PC-3 (cell line): ENCODE measurements around the gene CDHR5. TPM values are rescaled to one million over a fixed set of nuclear protein-coding genes. Genes with fewer than 3 reads are reported as not detected.

Source experiments
- ATAC-seq: fragments of 200-7000 bp; cut with Tn5 transposase; 2 replicates; pipeline ENCODE4 v1.9.1; 2020; ENCODE audit warnings: mild to moderate bottlenecking, moderate library complexity
- BruUV-seq: library from RNA; stranded (reverse); fragments of 400-500 nt; replicated peaks from 2 replicates; lab custom pipeline; 2021; lab: Mats Ljungman, UMichigan
- CTCF ChIA-PET: fragments of 300-600 bp; sonication (Branson Sonifier 250); formaldehyde crosslinking; loops from one replicate; lab custom pipeline; 2022; ENCODE audit warnings: antibody characterized with exemption; lab: Charles Lee
- POLR2A ChIA-PET: fragments of 300-600 bp; sonication (Branson Sonifier 250); formaldehyde crosslinking; loops from one replicate; lab custom pipeline; 2022; ENCODE audit warnings: antibody characterized with exemption; ENCODE audit not compliant: unreplicated experiment; lab: Charles Lee
- DNase-seq: peaks from one replicate; pipeline ENCODE4 v3.0.0-alpha.2; 2015
- H2AFZ ChIP-seq: fragments of 300-600 bp; sonication (generic); 2 replicates; pipeline ENCODE4 v1.6.0; 2016; ENCODE audit warnings: antibody characterized with exemption, low read length
- H3F3A ChIP-seq: fragments of 300-600 bp; sonication (generic); one replicate; pipeline ENCODE4 v1.6.0; 2017; ENCODE audit warnings: antibody characterized with exemption, low read length, control low read depth, mild to moderate bottlenecking; ENCODE audit not compliant: unreplicated experiment
- H3K27ac ChIP-seq: fragments of 300-600 bp; sonication (generic); 2 replicates; pipeline ENCODE4 v1.5.1; 2016; ENCODE audit warnings: mild to moderate bottlenecking, low read length
- H3K27me3 ChIP-seq: fragments of 300-600 bp; sonication (generic); 2 replicates; pipeline ENCODE4 v1.6.1; 2016; ENCODE audit warnings: low read length, mixed read lengths
- H3K36me3 ChIP-seq: fragments of 300-600 bp; sonication (generic); 2 replicates; pipeline ENCODE4 v1.6.1; 2016; ENCODE audit warnings: low read depth, mixed run types, low read length, mixed read lengths
- H3K4me1 ChIP-seq: fragments of 300-600 bp; sonication (generic); 2 replicates; pipeline ENCODE4 v1.5.1; 2016; ENCODE audit warnings: low read length; ENCODE audit not compliant: insufficient read depth
- H3K4me2 ChIP-seq: fragments of 300-600 bp; sonication (generic); 2 replicates; pipeline ENCODE4 v1.6.0; 2016; ENCODE audit warnings: low read length
- H3K4me3 ChIP-seq: fragments of 300-600 bp; sonication (generic); 2 replicates; pipeline ENCODE4 v1.5.1; 2016; ENCODE audit warnings: mild to moderate bottlenecking, low read length, mixed read lengths
- H3K79me2 ChIP-seq: fragments of 300-600 bp; sonication (generic); 2 replicates; pipeline ENCODE4 v1.6.1; 2017; ENCODE audit warnings: low read length, mixed read lengths
- H3K9ac ChIP-seq: fragments of 300-600 bp; sonication (generic); 2 replicates; pipeline ENCODE4 v1.6.0; 2016; ENCODE audit warnings: mild to moderate bottlenecking, low read length
- H3K9me2 ChIP-seq: fragments of 300-600 bp; sonication (generic); replicated peaks from 2 replicates; pipeline ENCODE4 v1.6.1; 2016; ENCODE audit warnings: mixed run types, low read length, mixed read lengths
- H3K9me3 ChIP-seq: fragments of 300-600 bp; sonication (generic); 2 replicates; pipeline ENCODE4 v1.6.1; 2016; ENCODE audit warnings: low read length, mixed read lengths
- H4K20me1 ChIP-seq: fragments of 300-600 bp; sonication (generic); 2 replicates; pipeline ENCODE4 v1.6.1; 2016; ENCODE audit warnings: low read length, mixed read lengths
- EZH2 ChIP-seq: fragments of 300-600 bp; sonication (generic); IDR thresholded peaks from one replicate; pipeline ENCODE4 v1.6.1; 2017; ENCODE audit warnings: antibody characterized with exemption, mild to moderate bottlenecking, low read length; ENCODE audit not compliant: unreplicated experiment
- EZH2phosphoT487 ChIP-seq: fragments of 300-600 bp; sonication (generic); IDR thresholded peaks from 2 replicates; pipeline ENCODE4 v1.6.1; 2018; ENCODE audit warnings: mild to moderate bottlenecking, antibody characterized with exemption, low read length, borderline replicate concordance
- intact Hi-C: fragments of 100-400 bp; cut with micrococcal nuclease; formaldehyde crosslinking; loops from 2 replicates; pipeline ENCODE4 v1.9.0; 2023
- total RNA-seq: library from RNA; depleted of rRNA; stranded (reverse); fragments of >200 nt; gene quantifications from 2 replicates; pipeline ENCODE4 v1.2.3, GENCODE V29; 2014
- TF ChIP-seq, protein P1 (sequence below): fragments of 300-600 bp; sonication (generic); conservative IDR thresholded peaks from 2 replicates; pipeline ENCODE4 v1.5.1; 2017; ENCODE audit warnings: antibody characterized with exemption, low read depth, mild to moderate bottlenecking, low read length

CDHR5 gene
- total RNA-seq, 1 experiment from 2014 or later = not detected

DNA sequence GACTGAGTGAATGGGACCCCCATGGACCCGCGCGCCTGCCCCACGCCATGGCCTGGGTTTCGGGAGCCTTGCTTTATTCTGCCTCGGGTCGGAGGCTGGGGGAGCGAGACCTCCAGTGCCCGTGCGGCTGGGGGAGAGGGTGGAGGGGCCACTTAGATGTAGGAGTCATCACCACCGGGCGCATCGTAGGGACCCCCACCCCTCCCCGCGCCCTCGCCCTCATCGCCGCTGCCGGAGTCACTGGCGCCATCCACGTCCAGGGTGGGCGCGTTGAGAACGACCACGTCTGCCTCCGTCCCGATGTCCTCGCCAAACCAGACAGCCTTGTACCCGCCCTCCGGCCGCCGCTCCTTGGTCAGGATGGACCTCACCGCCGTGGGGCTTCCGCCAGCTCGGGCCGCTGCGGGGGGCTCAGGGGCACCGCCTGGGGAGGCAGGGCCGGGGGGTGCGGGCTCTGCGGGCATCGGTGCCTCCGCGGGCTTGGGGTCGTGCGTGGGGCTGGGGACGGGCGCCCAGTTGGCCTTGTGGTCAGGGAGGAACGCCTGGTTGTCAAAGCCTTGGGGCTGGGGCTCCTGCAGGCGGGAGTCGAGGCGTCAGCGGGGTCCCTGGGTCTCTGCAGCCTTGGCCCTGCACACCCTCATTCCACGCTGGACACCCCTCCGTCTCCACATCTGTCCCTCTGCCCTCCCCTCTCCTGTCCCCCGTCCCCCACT is 7.4 kb downstream of the CDHR5 start:
- ChIA-PET CTCF (no interaction called here), POLR2A (no interaction called here)
- Histone ChIP-seq H3K9me3 (no peaks in the 10 kb centered on the region), H3K79me2 (peaks cover 8% of the 10 kb centered on the region; the same call in 1 of the 2 replicates), H3K4me2 (no peak overlapping the region), H4K20me1 (peaks cover 14% of the 10 kb centered on the region), H2AFZ (no peak overlapping the region), H3K4me1 (peaks cover 28% of the 10 kb centered on the region), H3K36me3 (peaks cover 9% of the 10 kb centered on the region; the same call in 1 of the 2 replicates), H3K9me2 (no peaks in the 10 kb centered on the region), H3F3A (peaks cover 6% of the 10 kb centered on the region), H3K4me3 (no peak overlapping the region), H3K27ac (no peak overlapping the region), H3K9ac (no peak overlapping the region), H3K27me3 (no peaks in the 10 kb centered on the region)
- DNase-seq (no peak), ATAC-seq (no peak)
- intact Hi-C loops = loop anchor here (10.0 kb wide), 1 partner anchor 53 kb away; the partner anchor contains the start of genes LMNTD2 and RASSF7
- no TSS peak for BruUV-seq
- TF ChIP-seq EZH2phosphoT487 (no peak), EZH2 (no peak)
- TF ChIP-seq, protein P1, sequence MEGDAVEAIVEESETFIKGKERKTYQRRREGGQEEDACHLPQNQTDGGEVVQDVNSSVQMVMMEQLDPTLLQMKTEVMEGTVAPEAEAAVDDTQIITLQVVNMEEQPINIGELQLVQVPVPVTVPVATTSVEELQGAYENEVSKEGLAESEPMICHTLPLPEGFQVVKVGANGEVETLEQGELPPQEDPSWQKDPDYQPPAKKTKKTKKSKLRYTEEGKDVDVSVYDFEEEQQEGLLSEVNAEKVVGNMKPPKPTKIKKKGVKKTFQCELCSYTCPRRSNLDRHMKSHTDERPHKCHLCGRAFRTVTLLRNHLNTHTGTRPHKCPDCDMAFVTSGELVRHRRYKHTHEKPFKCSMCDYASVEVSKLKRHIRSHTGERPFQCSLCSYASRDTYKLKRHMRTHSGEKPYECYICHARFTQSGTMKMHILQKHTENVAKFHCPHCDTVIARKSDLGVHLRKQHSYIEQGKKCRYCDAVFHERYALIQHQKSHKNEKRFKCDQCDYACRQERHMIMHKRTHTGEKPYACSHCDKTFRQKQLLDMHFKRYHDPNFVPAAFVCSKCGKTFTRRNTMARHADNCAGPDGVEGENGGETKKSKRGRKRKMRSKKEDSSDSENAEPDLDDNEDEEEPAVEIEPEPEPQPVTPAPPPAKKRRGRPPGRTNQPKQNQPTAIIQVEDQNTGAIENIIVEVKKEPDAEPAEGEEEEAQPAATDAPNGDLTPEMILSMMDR = no peak

DNA sequence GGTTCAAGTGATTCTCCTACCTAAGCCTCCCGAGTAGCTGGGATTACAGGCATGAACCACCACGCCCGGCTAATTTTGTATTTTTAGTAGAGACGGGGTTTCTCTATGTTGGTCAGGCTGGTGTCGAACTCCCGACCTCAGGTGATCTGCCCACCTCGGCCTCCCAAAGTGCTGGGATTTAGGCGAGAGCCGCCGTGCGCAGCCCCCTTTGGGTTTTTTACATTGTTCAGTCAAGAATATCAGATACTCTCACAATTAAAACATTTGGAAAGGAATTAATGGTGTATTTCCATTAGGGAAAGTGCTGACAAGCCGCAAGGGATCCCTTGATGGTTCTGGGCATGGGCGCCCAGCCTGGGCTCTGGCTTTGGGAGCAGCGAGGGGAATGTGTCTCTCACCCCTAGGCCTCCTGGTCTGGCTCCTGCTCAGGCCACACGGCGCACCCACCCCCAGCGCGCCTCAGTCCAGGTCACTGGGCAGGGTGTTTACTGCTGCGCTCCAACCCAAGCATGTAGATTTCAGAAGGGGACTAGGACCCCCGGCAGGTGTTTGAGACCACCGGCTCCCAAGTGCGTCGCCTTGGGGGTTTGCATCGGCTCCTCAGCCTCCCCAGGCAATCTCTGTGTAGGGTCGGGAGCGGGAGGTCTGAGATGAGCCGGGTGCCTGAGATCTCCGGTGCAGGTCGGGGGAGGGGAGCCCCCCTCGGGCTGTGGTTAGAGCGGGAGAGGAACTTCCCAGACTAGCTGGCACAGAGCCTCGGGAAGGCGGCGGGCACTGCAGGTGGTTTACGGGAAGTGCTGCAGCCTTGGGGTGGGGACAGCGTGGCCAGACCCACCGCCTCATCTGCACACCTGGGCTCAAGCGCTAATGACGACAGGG is 8.2 kb downstream of the CDHR5 start:
- H4K20me1 ChIP-seq = peaks cover 18% of the 10 kb centered on the region
- H3K79me2 ChIP-seq = peaks cover 8% of the 10 kb centered on the region; the same call in 1 of the 2 replicates
- DNase-seq (no peak), ATAC-seq (no peak)
- H3K4me2 ChIP-seq = peak overlapping the region; percentile 96
- H3F3A ChIP-seq = peaks cover 7% of the 10 kb centered on the region
- intact Hi-C loops = loop anchor here (10.0 kb wide), 1 partner anchor 52 kb away; the partner anchor contains the start of genes LMNTD2 and RASSF7
- H3K9me3 ChIP-seq = no peaks in the 10 kb centered on the region
- TF ChIP-seq EZH2 = no peak
- TF ChIP-seq, protein P1 = no peak
- TF ChIP-seq EZH2phosphoT487 = no peak
- CTCF ChIA-PET = no interaction called here
- peak overlapping the region; percentile 65; the same call in 1 of the 2 replicates for H2AFZ ChIP-seq
- TSS peak; percentile 86 for BruUV-seq
- no peaks in the 10 kb centered on the region for H3K9me2 ChIP-seq
- peak overlapping the region; percentile 79; the same call in 1 of the 2 replicates for H3K4me3 ChIP-seq
- peaks cover 14% of the 10 kb centered on the region for H3K36me3 ChIP-seq
- no peak overlapping the region for H3K9ac ChIP-seq
- no peaks in the 10 kb centered on the region for H3K27me3 ChIP-seq
- H3K4me1 ChIP-seq = peaks cover 28% of the 10 kb centered on the region
- no peak overlapping the region for H3K27ac ChIP-seq
- POLR2A ChIA-PET = interaction anchor here (0.6 kb wide), 1 partner anchor 20 kb away, joined by 4 read pairs; the partner anchor contains the start of gene DRD4
